ENCODE results near the gene TAS2R60. TPM values are rescaled to one million over a fixed set of nuclear protein-coding genes. Genes with fewer than 3 reads are reported as not detected.

TAS2R60 gene
- total RNA-seq, 1 donor from 2014 or later, result not detected

- intact Hi-C loops (cut with DNase I), result no loop called here
- ATAC-seq (no peak), DNase-seq (ENCODE audit: missing footprints) (no peak)
These were observed 49.8 kb downstream of the TAS2R60 start for GRCh38 chr7:143492799-143493739.

DNA sequence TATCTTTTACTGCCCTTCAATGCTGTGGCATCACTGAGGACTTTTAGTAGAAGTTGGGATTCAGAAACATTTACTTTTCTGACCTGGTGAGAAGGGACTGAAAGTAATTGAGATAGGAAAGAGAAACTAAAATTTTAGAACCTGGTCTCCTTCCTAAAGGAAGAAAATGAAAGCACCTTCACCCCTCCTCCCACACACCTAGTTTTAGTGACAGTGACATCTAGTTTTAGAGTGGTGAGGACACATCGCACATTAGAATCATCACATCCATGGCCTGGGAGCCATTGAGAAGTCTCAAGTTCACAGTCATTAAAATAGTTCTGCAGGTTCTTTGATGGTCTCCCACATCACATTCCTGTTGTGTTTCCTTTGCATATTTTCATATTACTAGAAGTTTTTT lies 50.5 kb downstream of the TAS2R60 start:
- no peak for DNase-seq (ENCODE audit: missing footprints)
- no peak for ATAC-seq
- intact Hi-C loops (cut with DNase I), result no loop called here

Other genes starting within 250 kb of the TAS2R60 start
- not detected for gene TAS2R40, start 221.4 kb upstream of the TAS2R60 start, total RNA-seq
- 278 TPM for gene GSTK1, start 180.0 kb upstream of the TAS2R60 start, total RNA-seq
- gene TMEM139, start 158.5 kb upstream of the TAS2R60 start, total RNA-seq, result 14.8 TPM
- gene CASP2, start 155.1 kb upstream of the TAS2R60 start, total RNA-seq, result 11.8 TPM
- gene CLCN1, start 127.3 kb upstream of the TAS2R60 start, total RNA-seq, result not detected
- gene FAM131B, start 80.7 kb upstream of the TAS2R60 start, total RNA-seq, result 0.73 TPM
- 75.9 TPM for gene ZYX, start 62.1 kb upstream of the TAS2R60 start, total RNA-seq
- gene EPHA1, start 34.6 kb upstream of the TAS2R60 start, total RNA-seq, result not detected
- not detected for gene TAS2R41, start 34.4 kb downstream of the TAS2R60 start, total RNA-seq
- gene CTAGE15, start 128.3 kb downstream of the TAS2R60 start, total RNA-seq, result not detected
- 0.38 TPM for gene TCAF2, start 177.5 kb downstream of the TAS2R60 start, total RNA-seq

Measured in Right ventricle myocardium inferior (tissue), 1 donor.